HepG2 (cell line): Measurements from ENCODE around the gene FMNL2.

Source experiments
- AKAP8 ChIP-seq: sonication (generic); formaldehyde crosslinking; IDR thresholded peaks from 2 replicates; pipeline ENCODE4 v1.5.1; 2020; ENCODE audit warnings: mild to moderate bottlenecking, missing genetic modification reagents
- FIP1L1 ChIP-seq: fragments of 200-400 bp; formaldehyde crosslinking; IDR thresholded peaks from 2 replicates; pipeline ENCODE4 v1.6.1; 2018; ENCODE audit warnings: low read depth, mild to moderate bottlenecking, low read length, moderate library complexity, borderline replicate concordance; ENCODE audit not compliant: insufficient read depth
- KAT2B ChIP-seq: fragments of 150-350 bp; IDR thresholded peaks from 2 replicates; pipeline ENCODE4 v1.6.1; 2014; ENCODE audit warnings: low read depth, low read length, borderline replicate concordance
- KDM3A ChIP-seq: IDR thresholded peaks from 2 replicates; pipeline ENCODE4 v1.6.1; 2018; ENCODE audit warnings: low read depth, missing compliant biosample characterization
- RAD21 ChIP-seq: fragments of 450-650 bp; formaldehyde crosslinking; IDR thresholded peaks from 2 replicates; pipeline ENCODE4 v1.5.0; 2020; ENCODE audit warnings: mild to moderate bottlenecking
- SP4 ChIP-seq: sonication (generic); formaldehyde crosslinking; IDR thresholded peaks from 2 replicates; pipeline ENCODE4 v1.8.1; 2023; ENCODE audit warnings: mild to moderate bottlenecking, missing genetic modification reagents
- TAF1 ChIP-seq: sonication (generic); formaldehyde crosslinking; IDR thresholded peaks from 2 replicates; pipeline ENCODE4 v1.4.0; 2020; ENCODE audit warnings: missing genetic modification reagents
- ZBTB20 ChIP-seq: sonication (generic); formaldehyde crosslinking; IDR thresholded peaks from 2 replicates; pipeline ENCODE4 v1.8.1; 2023; ENCODE audit warnings: missing genetic modification reagents, low read depth, mild to moderate bottlenecking, borderline replicate concordance
- ZBTB21 ChIP-seq: sonication (generic); formaldehyde crosslinking; IDR thresholded peaks from 2 replicates; pipeline ENCODE4 v1.4.0; 2020; ENCODE audit warnings: missing genetic modification reagents
- ZFX ChIP-seq: sonication (generic); formaldehyde crosslinking; IDR thresholded peaks from 2 replicates; pipeline ENCODE4 v1.4.0; 2020; ENCODE audit warnings: mild to moderate bottlenecking, low read depth, missing genetic modification reagents, moderate library complexity
- TF ChIP-seq, protein P1 (sequence below): sonication (generic); formaldehyde crosslinking; IDR thresholded peaks from 2 replicates; pipeline ENCODE4 v1.4.0; 2020; ENCODE audit warnings: missing genetic modification reagents
- TF ChIP-seq, protein P2 (sequence below): sonication (generic); formaldehyde crosslinking; IDR thresholded peaks from 2 replicates; pipeline ENCODE4 v1.5.0; 2020; ENCODE audit warnings: mild to moderate bottlenecking, missing genetic modification reagents, moderate library complexity

DNA sequence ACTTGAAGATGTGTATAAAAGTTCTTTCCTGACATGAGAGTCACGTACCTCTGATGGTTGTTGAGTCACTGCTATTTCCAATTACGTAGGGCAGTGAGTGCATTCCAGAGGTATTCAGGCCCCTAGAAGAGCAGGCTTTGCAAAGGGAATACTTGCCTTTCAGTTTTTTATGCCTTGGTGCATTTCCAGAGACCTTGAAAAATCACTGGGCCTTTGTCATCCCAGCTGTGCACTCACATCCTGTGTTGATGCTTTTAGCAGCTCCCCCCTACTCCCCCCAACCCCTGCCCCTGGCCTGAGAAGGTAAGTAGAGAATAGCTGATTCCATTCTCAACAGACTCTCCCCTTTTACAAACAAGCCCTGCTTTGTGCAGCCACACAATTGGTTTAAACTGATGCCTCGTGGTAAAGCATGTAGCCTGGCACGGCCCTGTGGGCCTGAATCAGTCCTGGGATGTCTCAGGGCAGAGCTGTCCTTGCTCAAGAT is 208.1 kb downstream of the FMNL2 start:
- TF ChIP-seq, protein P1, sequence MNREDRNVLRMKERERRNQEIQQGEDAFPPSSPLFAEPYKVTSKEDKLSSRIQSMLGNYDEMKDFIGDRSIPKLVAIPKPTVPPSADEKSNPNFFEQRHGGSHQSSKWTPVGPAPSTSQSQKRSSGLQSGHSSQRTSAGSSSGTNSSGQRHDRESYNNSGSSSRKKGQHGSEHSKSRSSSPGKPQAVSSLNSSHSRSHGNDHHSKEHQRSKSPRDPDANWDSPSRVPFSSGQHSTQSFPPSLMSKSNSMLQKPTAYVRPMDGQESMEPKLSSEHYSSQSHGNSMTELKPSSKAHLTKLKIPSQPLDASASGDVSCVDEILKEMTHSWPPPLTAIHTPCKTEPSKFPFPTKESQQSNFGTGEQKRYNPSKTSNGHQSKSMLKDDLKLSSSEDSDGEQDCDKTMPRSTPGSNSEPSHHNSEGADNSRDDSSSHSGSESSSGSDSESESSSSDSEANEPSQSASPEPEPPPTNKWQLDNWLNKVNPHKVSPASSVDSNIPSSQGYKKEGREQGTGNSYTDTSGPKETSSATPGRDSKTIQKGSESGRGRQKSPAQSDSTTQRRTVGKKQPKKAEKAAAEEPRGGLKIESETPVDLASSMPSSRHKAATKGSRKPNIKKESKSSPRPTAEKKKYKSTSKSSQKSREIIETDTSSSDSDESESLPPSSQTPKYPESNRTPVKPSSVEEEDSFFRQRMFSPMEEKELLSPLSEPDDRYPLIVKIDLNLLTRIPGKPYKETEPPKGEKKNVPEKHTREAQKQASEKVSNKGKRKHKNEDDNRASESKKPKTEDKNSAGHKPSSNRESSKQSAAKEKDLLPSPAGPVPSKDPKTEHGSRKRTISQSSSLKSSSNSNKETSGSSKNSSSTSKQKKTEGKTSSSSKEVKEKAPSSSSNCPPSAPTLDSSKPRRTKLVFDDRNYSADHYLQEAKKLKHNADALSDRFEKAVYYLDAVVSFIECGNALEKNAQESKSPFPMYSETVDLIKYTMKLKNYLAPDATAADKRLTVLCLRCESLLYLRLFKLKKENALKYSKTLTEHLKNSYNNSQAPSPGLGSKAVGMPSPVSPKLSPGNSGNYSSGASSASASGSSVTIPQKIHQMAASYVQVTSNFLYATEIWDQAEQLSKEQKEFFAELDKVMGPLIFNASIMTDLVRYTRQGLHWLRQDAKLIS (CRISPR knock-in tag) = no peak
- TF ChIP-seq, protein P2, sequence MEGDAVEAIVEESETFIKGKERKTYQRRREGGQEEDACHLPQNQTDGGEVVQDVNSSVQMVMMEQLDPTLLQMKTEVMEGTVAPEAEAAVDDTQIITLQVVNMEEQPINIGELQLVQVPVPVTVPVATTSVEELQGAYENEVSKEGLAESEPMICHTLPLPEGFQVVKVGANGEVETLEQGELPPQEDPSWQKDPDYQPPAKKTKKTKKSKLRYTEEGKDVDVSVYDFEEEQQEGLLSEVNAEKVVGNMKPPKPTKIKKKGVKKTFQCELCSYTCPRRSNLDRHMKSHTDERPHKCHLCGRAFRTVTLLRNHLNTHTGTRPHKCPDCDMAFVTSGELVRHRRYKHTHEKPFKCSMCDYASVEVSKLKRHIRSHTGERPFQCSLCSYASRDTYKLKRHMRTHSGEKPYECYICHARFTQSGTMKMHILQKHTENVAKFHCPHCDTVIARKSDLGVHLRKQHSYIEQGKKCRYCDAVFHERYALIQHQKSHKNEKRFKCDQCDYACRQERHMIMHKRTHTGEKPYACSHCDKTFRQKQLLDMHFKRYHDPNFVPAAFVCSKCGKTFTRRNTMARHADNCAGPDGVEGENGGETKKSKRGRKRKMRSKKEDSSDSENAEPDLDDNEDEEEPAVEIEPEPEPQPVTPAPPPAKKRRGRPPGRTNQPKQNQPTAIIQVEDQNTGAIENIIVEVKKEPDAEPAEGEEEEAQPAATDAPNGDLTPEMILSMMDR (CRISPR knock-in tag) = no peak
- TF ChIP-seq FIP1L1 (no peak), ZBTB20 (no peak), RAD21 (CRISPR knock-in tag) (no peak), TAF1 (CRISPR knock-in tag) (no peak), ZFX (CRISPR knock-in tag) (no peak), SP4 (CRISPR knock-in tag) (no peak), ZBTB21 (CRISPR knock-in tag) (peak; percentile 67; the same call in 1 of the 2 replicates), KAT2B (no peak), KDM3A (no peak), AKAP8 (CRISPR knock-in tag) (no peak)
